ENCODE data around the gene E2F2. TPM values are rescaled to one million over a fixed set of nuclear protein-coding genes. Genes with fewer than 3 reads are reported as not detected.

Gene E2F2
- total RNA-seq, 1 experiment from 2014 or later, result 16.3 TPM

- DNase-seq (ENCODE audit: low read depth, low spot score) (no peak), ATAC-seq (no peak)
- Histone ChIP-seq H3K9me2 (ENCODE audit: insufficient read depth) (no peaks in the 10 kb centered on the region), H3K36me3 (ENCODE audit: control insufficient read depth in 1 of 2, insufficient read depth in 2 of 2, low read length in 2 of 2) (peaks cover 0 to 18% of the 10 kb centered on the region in 2 experiments; a peak in 2 of 4 replicates), H3K4me1 (ENCODE audit: control insufficient read depth in 1 of 2, insufficient read depth in 2 of 2, low read length in 2 of 2) (peaks cover 38 to 64% of the 10 kb centered on the region in 2 experiments), H3K79me2 (ENCODE audit: insufficient read depth, low read length) (peaks cover 69% of the 10 kb centered on the region), H2AFZ (ENCODE audit: low read depth, low read length, poor library complexity, severe bottlenecking) (no peak overlapping the region), H3K27ac (ENCODE audit: low read depth, low read length) (no peak overlapping the region), H3K27me3 (ENCODE audit: insufficient read depth, low read length) (no peaks in the 10 kb centered on the region), H3K9ac (ENCODE audit: low read length) (no peak overlapping the region), H4K20me1 (ENCODE audit: insufficient read depth) (no peaks in the 10 kb centered on the region), H3K4me2 (ENCODE audit: low read length) (no peak overlapping the region), H3K9me3 (ENCODE audit: control insufficient read depth in 1 of 2, insufficient read depth in 1 of 2, low read depth in 1 of 2, low read length in 2 of 2) (no peaks in the 10 kb centered on the region), H3K4me3 (replicated peaks in 1 of 2; ENCODE audit: low read depth in 1 of 2, low read length in 2 of 2) (no peak overlapping the region)
- RAD21 ChIA-PET (ENCODE audit: low non-redundant PET in 1 of 2, low total read pairs in 2 of 2, uncharacterized antibody in 2 of 2, unreplicated experiment in 2 of 2), result interaction anchor here in 1 of 2 experiments (0.6 kb wide), 1 partner anchor 12 kb away, joined by 3 read pairs; no protein-coding TSS in a partner anchor
- CTCF ChIA-PET, result interaction anchor here (1.3 to 2.0 kb wide), 3 partner anchors 11 to 30 kb away, joined by 4 to 20 read pairs (median 8); no protein-coding TSS in a partner anchor
- TF ChIP-seq SIN3A (IDR thresholded peaks at IDR 0.05; ENCODE audit: low read depth) (no peak), CEBPB (IDR thresholded peaks at IDR 0.05; ENCODE audit: low read depth) (no peak), ZBTB33 (IDR thresholded peaks at IDR 0.05; ENCODE audit: extremely low read depth, insufficient replicate concordance, low read length) (no peak)
- POLR2A ChIA-PET, result no interaction called here
- no TSS peak for BruUV-seq (replicated peaks)
- intact Hi-C loops (cut with micrococcal nuclease), result no loop called here
Observed at GRCh38 chr1:23526329-23527041, 4.5 kb downstream of the E2F2 start.

GRCh38 chr1:23525558-23526250, 5.3 kb downstream of the E2F2 start:
- no peaks in the 10 kb centered on the region for H4K20me1 ChIP-seq (ENCODE audit: insufficient read depth)
- TF ChIP-seq JUND (IDR thresholded peaks at IDR 0.05), result no peak
- no peak for TF ChIP-seq CEBPB (IDR thresholded peaks at IDR 0.05; ENCODE audit: low read depth)
- no peak for TF ChIP-seq SIN3A (IDR thresholded peaks at IDR 0.05; ENCODE audit: low read depth)
- TF ChIP-seq RAD21 (IDR thresholded peaks at IDR 0.05; ENCODE audit: low read depth), result no peak
- no peak for TF ChIP-seq ZNF274 (IDR thresholded peaks at IDR 0.05; ENCODE audit: low read depth, low read length)
- TF ChIP-seq SP1 (IDR thresholded peaks at IDR 0.05; ENCODE audit: low read depth), result no peak
- no peak for TF ChIP-seq MAX (IDR thresholded peaks at IDR 0.05)
- no peak for TF ChIP-seq FOSL1 (IDR thresholded peaks at IDR 0.05; ENCODE audit: low read depth)
- no TSS peak for BruUV-seq (replicated peaks)
- RAD21 ChIA-PET (ENCODE audit: low non-redundant PET in 1 of 2, low total read pairs in 2 of 2, uncharacterized antibody in 2 of 2, unreplicated experiment in 2 of 2), result interaction anchor here in 1 of 2 experiments (0.6 kb wide), 1 partner anchor 13 kb away, joined by 3 read pairs; no protein-coding TSS in a partner anchor
- ATAC-seq (no peak), DNase-seq (ENCODE audit: low read depth, low spot score) (no peak)
- POLR2A ChIA-PET, result no interaction called here
- no peak overlapping the region for H3K4me3 ChIP-seq (replicated peaks in 1 of 2; ENCODE audit: low read depth in 1 of 2, low read length in 2 of 2)
- H3K36me3 ChIP-seq (ENCODE audit: control insufficient read depth in 1 of 2, insufficient read depth in 2 of 2, low read length in 2 of 2), result peaks cover 1 to 25% of the 10 kb centered on the region in 2 experiments; a peak in 3 of 4 replicates
- no peak overlapping the region for H3K9ac ChIP-seq (ENCODE audit: low read length)
- no peak overlapping the region for H3K4me2 ChIP-seq (ENCODE audit: low read length)
- H3K27me3 ChIP-seq (ENCODE audit: insufficient read depth, low read length), result no peaks in the 10 kb centered on the region
- CTCF ChIA-PET, result interaction anchor here (1.3 kb wide), 1 partner anchor 29 kb away, joined by 4 read pairs; no protein-coding TSS in a partner anchor
- intact Hi-C loops (cut with micrococcal nuclease), result no loop called here
- no peak overlapping the region for H2AFZ ChIP-seq (ENCODE audit: low read depth, low read length, poor library complexity, severe bottlenecking)
- H3K4me1 ChIP-seq (ENCODE audit: control insufficient read depth in 1 of 2, insufficient read depth in 2 of 2, low read length in 2 of 2), result peaks cover 38 to 57% of the 10 kb centered on the region in 2 experiments
- H3K9me3 ChIP-seq (ENCODE audit: control insufficient read depth in 1 of 2, insufficient read depth in 1 of 2, low read depth in 1 of 2, low read length in 2 of 2), result no peaks in the 10 kb centered on the region
- H3K9me2 ChIP-seq (ENCODE audit: insufficient read depth), result no peaks in the 10 kb centered on the region
- no peak overlapping the region for H3K27ac ChIP-seq (ENCODE audit: low read depth, low read length)
- H3K79me2 ChIP-seq (ENCODE audit: insufficient read depth, low read length), result peaks cover 69% of the 10 kb centered on the region

Data from HCT116 (cell line).